ENCODE measurements around the gene BACH2.

GRCh38 chr6:90214461-90214860, 82.2 kb downstream of the BACH2 start:
- TF ChIP-seq SOX6 (IDR thresholded peaks at IDR 0.05) (no peak), ATF1 (CRISPR knock-in tag; IDR thresholded peaks at IDR 0.05) (no peak), ATF1 (tag; IDR thresholded peaks at IDR 0.05) (no peak), GATAD2B (IDR thresholded peaks at IDR 0.05; ENCODE audit: borderline replicate concordance) (no peak), GABPB2 (CRISPR knock-in tag; conservative IDR thresholded peaks at IDR 0.05) (no peak), CREB1 (IDR thresholded peaks at IDR 0.05) (no peak), CREB1 (CRISPR knock-in tag; IDR thresholded peaks at IDR 0.05) (no peak), SMARCB1 (IDR thresholded peaks at IDR 0.05; ENCODE audit: insufficient read length, low read depth) (no peak), FOSL1 (tag; conservative IDR thresholded peaks at IDR 0.05) (no peak), RFX1 (IDR thresholded peaks at IDR 0.05) (no peak), TAF1 (IDR thresholded peaks at IDR 0.05; ENCODE audit: control insufficient read depth, extremely low read depth, insufficient read depth, low read length, severe bottlenecking) (no peak), GATA2 (CRISPR knock-in tag; IDR thresholded peaks at IDR 0.05) (no peak), HDAC6 (IDR thresholded peaks at IDR 0.05; ENCODE audit: low read depth, low read length) (no peak), ZNF780A (CRISPR knock-in tag; IDR thresholded peaks at IDR 0.05) (no peak), BMI1 (IDR thresholded peaks at IDR 0.05; ENCODE audit: low read length) (no peak)

All from K562 (cell line).